Panc1 (cell line): ENCODE data around the gene XXYLT1. TPM values are rescaled to one million over a fixed set of nuclear protein-coding genes. Genes with fewer than 3 reads are reported as not detected.

Experiments used
- ATAC-seq: fragments of 200-7000 bp; cut with Tn5 transposase; 2 replicates; pipeline ENCODE4 v1.9.1; 2020; ENCODE audit warnings: mild to moderate bottlenecking, moderate library complexity
- BruUV-seq: library from RNA; stranded (reverse); fragments of 400-500 nt; replicated peaks from 2 replicates; lab custom pipeline; 2021; lab: Mats Ljungman, UMichigan
- CTCF ChIA-PET: fragments of 300-600 bp; sonication (Branson Sonifier 250); formaldehyde crosslinking; loops from one replicate; lab custom pipeline; 2022; ENCODE audit warnings: antibody characterized with exemption; lab: Charles Lee
- POLR2A ChIA-PET: fragments of 300-600 bp; sonication (Branson Sonifier 250); formaldehyde crosslinking; loops from one replicate; lab custom pipeline; 2022; ENCODE audit warnings: antibody characterized with exemption; lab: Charles Lee
- DNase-seq: peaks from one replicate; pipeline ENCODE4 v3.0.0-alpha.2; 2010; ENCODE audit warnings: low read depth, low spot score
- H3K27ac ChIP-seq: 2 replicates; pipeline ENCODE4 v1.5.1; 2011; ENCODE audit warnings: mild to moderate bottlenecking, low read length, inconsistent platforms
- H3K27me3 ChIP-seq: fragments of 200-500 bp; sonication (Bioruptor generic); 2 replicates; pipeline ENCODE4 v1.6.0; 2014; ENCODE audit warnings: low read length, inconsistent platforms; ENCODE audit not compliant: control insufficient read depth, insufficient read depth
- H3K36me3 ChIP-seq: fragments of 200-500 bp; sonication (Bioruptor generic); 2 replicates; pipeline ENCODE4 v1.5.1; 2014; ENCODE audit warnings: inconsistent platforms, mild to moderate bottlenecking, low read length, moderate library complexity; ENCODE audit not compliant: control insufficient read depth, insufficient read depth
- H3K4me1 ChIP-seq: 2 replicates; pipeline ENCODE4 v1.5.1; 2011; ENCODE audit warnings: inconsistent platforms, mild to moderate bottlenecking, low read length, moderate library complexity; ENCODE audit not compliant: control insufficient read depth, insufficient read depth
- H3K4me3 ChIP-seq, 2 experiments: 2 replicates each; pipeline ENCODE4 v1.5.1; 2011 to 2012; ENCODE audit warnings: low read depth in 2 of 2, low read length in 2 of 2, mild to moderate bottlenecking in 2 of 2, inconsistent platforms in 1 of 2, moderate library complexity in 1 of 2
- H3K9me3 ChIP-seq: fragments of 200-500 bp; sonication (Bioruptor generic); 2 replicates; pipeline ENCODE4 v1.5.1; 2014; ENCODE audit warnings: low read depth, mild to moderate bottlenecking, inconsistent platforms, low read length, moderate library complexity; ENCODE audit not compliant: control insufficient read depth, insufficient read depth
- POLR2AphosphoS5 ChIP-seq: IDR thresholded peaks from 2 replicates; pipeline ENCODE4 v1.6.1; 2012; ENCODE audit warnings: mild to moderate bottlenecking, low read depth, low read length, moderate library complexity
- REST ChIP-seq, 2 experiments: IDR thresholded peaks; 2 replicates each; pipeline ENCODE4 v1.6.1; 2011 to 2012; ENCODE audit warnings: low read depth in 2 of 2, control low read depth in 1 of 2, low read length in 1 of 2, mild to moderate bottlenecking in 1 of 2, moderate library complexity in 1 of 2; ENCODE audit not compliant: insufficient read depth in 1 of 2
- SIN3A ChIP-seq: IDR thresholded peaks from 2 replicates; pipeline ENCODE4 v1.6.1; 2012; ENCODE audit warnings: low read depth, mild to moderate bottlenecking, low read length, moderate library complexity, borderline replicate concordance; ENCODE audit not compliant: insufficient read depth
- TCF7L2 ChIP-seq: IDR thresholded peaks from 2 replicates; pipeline ENCODE4 v1.6.1; 2011; ENCODE audit warnings: mild to moderate bottlenecking, low read depth, low read length, inconsistent platforms
- in situ Hi-C: cut with HindIII; loops from 2 replicates; pipeline ENCODE4 v1.10.0; 2016; ENCODE audit warnings: low sequenced_read_pairs, low pct_unique_long_range_greater_than_20kb
- intact Hi-C: fragments of 100-400 bp; cut with micrococcal nuclease; formaldehyde crosslinking; loops from one replicate; pipeline ENCODE4 v1.10.0; 2022; ENCODE audit not compliant: unreplicated experiment
- total RNA-seq: library from RNA; stranded (reverse); gene quantifications from one replicate; pipeline ENCODE4 v1.2.1, GENCODE V29; 2021; ENCODE audit not compliant: unreplicated experiment
- TF ChIP-seq, protein P1 (sequence below): fragments of 450-650 bp; IDR thresholded peaks from 2 replicates; pipeline ENCODE4 v1.5.1; 2017; ENCODE audit warnings: mild to moderate bottlenecking

XXYLT1 gene
- total RNA-seq, 1 experiment from 2014 or later, result 26.0 TPM

GRCh38 chr3:195261925-195262324 lies 9.0 kb downstream of the XXYLT1 start:
- ATAC-seq (no peak), DNase-seq (no peak)
- intact Hi-C loops, result no loop called here
- Histone ChIP-seq H3K36me3 (0 out of 2 replicates have a peak, but pooled peaks cover 2% of the 10 kb centered on the region), H3K4me1 (peaks cover 20% of the 10 kb centered on the region), H3K4me3 (no peak overlapping the region), H3K27me3 (no peaks in the 10 kb centered on the region), H3K27ac (no peak overlapping the region), H3K9me3 (no peaks in the 10 kb centered on the region)
- in situ Hi-C loops, result no loop called here
- POLR2A ChIA-PET, result no interaction called here
- no TSS peak for BruUV-seq
- CTCF ChIA-PET, result interaction anchor here (0.8 kb wide), 1 partner anchor 9 kb away, joined by 3 read pairs; no protein-coding TSS in a partner anchor
- TF ChIP-seq, protein P1, sequence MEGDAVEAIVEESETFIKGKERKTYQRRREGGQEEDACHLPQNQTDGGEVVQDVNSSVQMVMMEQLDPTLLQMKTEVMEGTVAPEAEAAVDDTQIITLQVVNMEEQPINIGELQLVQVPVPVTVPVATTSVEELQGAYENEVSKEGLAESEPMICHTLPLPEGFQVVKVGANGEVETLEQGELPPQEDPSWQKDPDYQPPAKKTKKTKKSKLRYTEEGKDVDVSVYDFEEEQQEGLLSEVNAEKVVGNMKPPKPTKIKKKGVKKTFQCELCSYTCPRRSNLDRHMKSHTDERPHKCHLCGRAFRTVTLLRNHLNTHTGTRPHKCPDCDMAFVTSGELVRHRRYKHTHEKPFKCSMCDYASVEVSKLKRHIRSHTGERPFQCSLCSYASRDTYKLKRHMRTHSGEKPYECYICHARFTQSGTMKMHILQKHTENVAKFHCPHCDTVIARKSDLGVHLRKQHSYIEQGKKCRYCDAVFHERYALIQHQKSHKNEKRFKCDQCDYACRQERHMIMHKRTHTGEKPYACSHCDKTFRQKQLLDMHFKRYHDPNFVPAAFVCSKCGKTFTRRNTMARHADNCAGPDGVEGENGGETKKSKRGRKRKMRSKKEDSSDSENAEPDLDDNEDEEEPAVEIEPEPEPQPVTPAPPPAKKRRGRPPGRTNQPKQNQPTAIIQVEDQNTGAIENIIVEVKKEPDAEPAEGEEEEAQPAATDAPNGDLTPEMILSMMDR, result no peak
- TF ChIP-seq SIN3A (no peak), REST (IDR thresholded peaks at IDR 0.05; ENCODE audit: insufficient read depth in 1 of 2, low read depth in 2 of 2, low read length in 1 of 2) (no peak), TCF7L2 (no peak), POLR2AphosphoS5 (no peak)

- no peak for DNase-seq
- TF ChIP-seq SIN3A (0 out of 2 replicates have a peak, but pooled peaks have one; percentile 71), TCF7L2 (no peak), POLR2AphosphoS5 (0 out of 2 replicates have a peak, but pooled peaks have one; percentile 8)
- TF ChIP-seq, protein P1, result peak; percentile 86
- POLR2A ChIA-PET, result interaction anchor here (0.6 kb wide), 1 partner anchor 588 kb away, joined by 3 read pairs; no protein-coding TSS in a partner anchor
- peaks cover 22% of the 10 kb centered on the region for H3K4me1 ChIP-seq
- H3K27me3 ChIP-seq, result no peaks in the 10 kb centered on the region
- BruUV-seq, result no TSS peak
- peak overlapping the region; percentile 58; the same call in 1 of the 2 replicates for H3K27ac ChIP-seq
- no peaks in the 10 kb centered on the region for H3K9me3 ChIP-seq
- in situ Hi-C loops, result no loop called here
- H3K36me3 ChIP-seq, result no peaks in the 10 kb centered on the region
- ATAC-seq, result peak; percentile 84
- peak overlapping the region; percentile 52 to 71 for H3K4me3 ChIP-seq
- CTCF ChIA-PET, result interaction anchor here (0.6 to 1.3 kb wide), 3 partner anchors 11 to 793 kb away, joined by 4 to 8 read pairs (median 4); partner anchors contain the start of gene XXYLT1
- intact Hi-C loops, result loop anchor here (1.0 kb wide), 1 partner anchor 578 kb away; no protein-coding TSS in a partner anchor
These were observed 10.6 kb downstream of the XXYLT1 start for GRCh38 chr3:195260280-195260905.
